GM23338 (cell line): ENCODE data around the gene ATXN2. TPM values are rescaled to one million over a fixed set of nuclear protein-coding genes. Genes with fewer than 3 reads are reported as not detected.
A peak's percentile ranks its signal among the peaks of the same experiment; 100 is the strongest.

ENCODE experiments used
- ATAC-seq: fragments of 200-7000 bp; cut with Tn5 transposase; 3 replicates; pipeline ENCODE4 v1.9.1; 2020
- DNase-seq: peaks from one replicate; pipeline ENCODE4 v3.0.0-alpha.2; 2015; ENCODE audit warnings: low spot score
- H2AFZ ChIP-seq: fragments of 200-600 bp; sonication (generic); 2 replicates; pipeline ENCODE4 v1.8.0; 2016; ENCODE audit warnings: antibody characterized with exemption, mild to moderate bottlenecking, moderate library complexity
- H3F3A ChIP-seq: fragments of 200-600 bp; sonication (generic); replicated peaks from 2 replicates; pipeline ENCODE4 v1.8.0; 2017; ENCODE audit warnings: antibody characterized with exemption, mixed run types, low read depth
- H3K27ac ChIP-seq: fragments of 200-600 bp; sonication (generic); 2 replicates; pipeline ENCODE4 v1.6.1; 2016; ENCODE audit warnings: low read depth
- H3K27me3 ChIP-seq: fragments of 200-600 bp; sonication (generic); 2 replicates; pipeline ENCODE4 v1.8.0; 2016; ENCODE audit warnings: mild to moderate bottlenecking, mixed run types, moderate library complexity; ENCODE audit not compliant: insufficient read depth
- H3K36me3 ChIP-seq: fragments of 200-600 bp; sonication (generic); 2 replicates; pipeline ENCODE4 v1.8.0; 2016; ENCODE audit warnings: mild to moderate bottlenecking; ENCODE audit not compliant: insufficient read depth
- H3K4me1 ChIP-seq: fragments of 200-600 bp; sonication (generic); 2 replicates; pipeline ENCODE4 v1.8.0; 2016; ENCODE audit warnings: mild to moderate bottlenecking, moderate library complexity; ENCODE audit not compliant: insufficient read depth
- H3K4me2 ChIP-seq: fragments of 200-600 bp; sonication (generic); 2 replicates; pipeline ENCODE4 v1.7.1; 2017; ENCODE audit warnings: mixed run types
- H3K4me3 ChIP-seq: fragments of 200-600 bp; sonication (generic); 2 replicates; pipeline ENCODE4 v1.6.1; 2016; ENCODE audit warnings: mixed run types
- H3K79me2 ChIP-seq: fragments of 200-600 bp; sonication (generic); replicated peaks from 2 replicates; pipeline ENCODE4 v1.8.0; 2017; ENCODE audit warnings: mild to moderate bottlenecking; ENCODE audit not compliant: insufficient read depth
- H3K9me2 ChIP-seq: fragments of 200-600 bp; sonication (generic); 2 replicates; pipeline ENCODE4 v1.8.0; 2017; ENCODE audit not compliant: insufficient read depth
- H4K20me1 ChIP-seq: fragments of 200-600 bp; sonication (generic); replicated peaks from 2 replicates; pipeline ENCODE4 v1.8.0; 2017; ENCODE audit warnings: mild to moderate bottlenecking; ENCODE audit not compliant: insufficient read depth
- H3K27ac Mint-ChIP-seq: 2 replicates; pipeline ENCODE4 v1.8.0; 2020; ENCODE audit warnings: inconsistent platforms, mild to moderate bottlenecking, moderate library complexity, mixed read lengths
- H3K27me3 Mint-ChIP-seq: 3 replicates; pipeline ENCODE4 v1.8.0; 2022; ENCODE audit warnings: low read depth, mild to moderate bottlenecking, moderate library complexity, mixed read lengths, inconsistent platforms; ENCODE audit not compliant: insufficient read depth, poor library complexity
- H3K36me3 Mint-ChIP-seq: 3 replicates; pipeline ENCODE4 v1.8.0; 2021; ENCODE audit warnings: low read depth, mild to moderate bottlenecking, inconsistent platforms, moderate library complexity, mixed read lengths
- H3K4me1 Mint-ChIP-seq: 3 replicates; pipeline ENCODE4 v1.8.0; 2020; ENCODE audit warnings: mild to moderate bottlenecking, inconsistent platforms, mixed read lengths
- H3K4me3 Mint-ChIP-seq: 3 replicates; pipeline ENCODE4 v1.8.0; 2021; ENCODE audit warnings: moderate library complexity, mild to moderate bottlenecking, inconsistent platforms, mixed read lengths
- H3K9me3 Mint-ChIP-seq: 3 replicates; pipeline ENCODE4 v1.8.0; 2020; ENCODE audit warnings: moderate library complexity, mild to moderate bottlenecking, inconsistent platforms, mixed read lengths
- CREB1 ChIP-seq: fragments of 250-450 bp; sonication (Bioruptor Pico); IDR thresholded peaks from 2 replicates; pipeline ENCODE4 v1.5.0; 2020; ENCODE audit warnings: low read depth, mild to moderate bottlenecking, moderate library complexity
- EZH2 ChIP-seq: fragments of 200-600 bp; sonication (generic); IDR thresholded peaks from one replicate; pipeline ENCODE4 v1.8.0; 2017; ENCODE audit warnings: antibody characterized with exemption, mild to moderate bottlenecking, low read depth; ENCODE audit not compliant: unreplicated experiment
- EZH2phosphoT487 ChIP-seq: fragments of 200-600 bp; sonication (generic); IDR thresholded peaks from one replicate; pipeline ENCODE4 v1.8.1; 2018; ENCODE audit warnings: antibody characterized with exemption; ENCODE audit not compliant: unreplicated experiment
- JUNB ChIP-seq: IDR thresholded peaks from one replicate; pipeline ENCODE4 v1.6.1; 2016; ENCODE audit warnings: antibody characterized with exemption; ENCODE audit not compliant: unreplicated experiment
- NANOG ChIP-seq: IDR thresholded peaks from 2 replicates; pipeline ENCODE4 v1.6.1; 2016; ENCODE audit warnings: antibody characterized with exemption, borderline replicate concordance
- POLR2AphosphoS5 ChIP-seq: IDR thresholded peaks from 2 replicates; pipeline ENCODE4 v1.6.1; 2016; ENCODE audit warnings: antibody characterized with exemption, low read depth
- STAT1 ChIP-seq: IDR thresholded peaks from one replicate; pipeline ENCODE4 v1.6.1; 2016; ENCODE audit warnings: antibody characterized with exemption; ENCODE audit not compliant: unreplicated experiment
- ZNF114 ChIP-seq: fragments of 250-450 bp; sonication (Bioruptor Pico); IDR thresholded peaks from 2 replicates; pipeline ENCODE4 v1.5.0; 2020; ENCODE audit warnings: mild to moderate bottlenecking, moderate library complexity
- ZNF331 ChIP-seq: fragments of 250-450 bp; sonication (Bioruptor Pico); IDR thresholded peaks from 2 replicates; pipeline ENCODE4 v1.5.0; 2020; ENCODE audit warnings: low read depth, mild to moderate bottlenecking, moderate library complexity
- polyA plus RNA-seq: library from polyadenylated mRNA; unstranded; fragments of >200 nt; fragmentation: Nextera tagmentation; extraction: Ambion mirVana; gene quantifications from 2 replicates; pipeline ENCODE4 v1.2.1, GENCODE V29; 2016
- total RNA-seq: library from RNA; depleted of rRNA; stranded (reverse); fragments of >200 nt; shearing (Covaris generic); gene quantifications from 2 replicates; pipeline ENCODE4 v1.2.3, GENCODE V29; 2014
- TF ChIP-seq, protein P1 (sequence below): IDR thresholded peaks from one replicate; pipeline ENCODE4 v1.6.1; 2018; ENCODE audit warnings: antibody characterized with exemption; ENCODE audit not compliant: unreplicated experiment
- TF ChIP-seq, protein P2 (sequence below), 2 experiments: fragments of 200-600 bp in 1 of 2; sonication (generic) in 1 of 2; conservative IDR thresholded peaks; 2 replicates each; pipeline versions ENCODE4 v1.5.1 to v1.6.1; 2016 to 2017; ENCODE audit warnings: antibody characterized with exemption in 2 of 2, low read depth in 2 of 2, mild to moderate bottlenecking in 2 of 2, moderate library complexity in 1 of 2
- TF ChIP-seq, protein P3 (sequence below): IDR thresholded peaks from 2 replicates; pipeline ENCODE4 v1.6.1; 2016; ENCODE audit warnings: antibody characterized with exemption
- TF ChIP-seq, protein P4 (sequence below): fragments of 250-450 bp; sonication (Bioruptor Pico); IDR thresholded peaks from 2 replicates; pipeline ENCODE4 v1.5.0; 2020; ENCODE audit warnings: mild to moderate bottlenecking, moderate library complexity

Gene ATXN2
- total and polyA plus RNA-seq, 2 experiments from 2014 or later, result 44.8 to 59.5 TPM

DNA sequence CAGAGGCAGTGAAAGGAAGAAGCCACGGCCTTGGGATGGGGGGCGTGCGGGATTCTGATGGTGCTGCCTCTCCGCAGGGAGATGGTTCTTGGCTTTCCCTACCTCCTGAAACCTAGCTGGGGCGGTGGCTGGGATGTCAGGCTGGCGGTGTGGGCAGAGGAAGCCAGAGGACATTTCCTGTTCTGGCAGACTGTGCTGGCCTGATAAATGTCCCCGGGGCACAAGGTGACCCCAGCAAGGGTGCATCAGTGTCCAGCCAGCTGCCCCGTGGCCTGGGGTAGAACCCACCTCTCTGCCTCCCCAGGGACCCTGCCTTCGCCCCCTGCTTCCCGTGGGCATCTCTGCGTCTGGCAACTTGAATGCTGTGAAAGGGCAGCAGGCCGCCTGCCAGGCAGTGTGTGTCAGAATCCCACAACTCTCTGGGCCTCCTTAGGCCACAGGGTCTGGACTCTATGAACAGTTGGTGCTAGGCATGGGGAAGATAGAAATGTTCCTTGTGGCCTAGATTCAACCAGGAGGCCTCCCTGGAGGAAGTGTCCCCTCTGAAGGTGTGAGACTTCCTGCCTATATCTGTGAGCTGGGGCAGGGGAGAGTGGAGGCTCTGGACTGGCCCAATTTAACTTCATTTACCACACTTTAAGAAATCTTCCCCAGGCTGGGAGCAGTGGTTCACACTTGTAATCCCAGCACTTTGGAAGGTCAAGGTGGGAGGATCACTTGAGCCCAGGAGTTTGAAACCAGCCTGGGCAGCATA, 188.5 kb downstream of the ATXN2 start:
- H3K9me2 ChIP-seq, result no peaks in the 10 kb centered on the region
- no peak overlapping the region for H3K4me3 ChIP-seq
- no peak for DNase-seq
- Mint-ChIP-seq H3K27ac (no peak overlapping the region), H3K4me1 (peaks cover 71% of the 10 kb centered on the region), H3K9me3 (no peaks in the 10 kb centered on the region), H3K4me3 (no peak overlapping the region), H3K36me3 (peaks cover 6% of the 10 kb centered on the region), H3K27me3 (peaks cover 23% of the 10 kb centered on the region)
- no peak overlapping the region for H2AFZ ChIP-seq
- no peaks in the 10 kb centered on the region for H3K36me3 ChIP-seq
- H3K4me1 ChIP-seq, result peaks cover 71% of the 10 kb centered on the region
- TF ChIP-seq, protein P1, sequence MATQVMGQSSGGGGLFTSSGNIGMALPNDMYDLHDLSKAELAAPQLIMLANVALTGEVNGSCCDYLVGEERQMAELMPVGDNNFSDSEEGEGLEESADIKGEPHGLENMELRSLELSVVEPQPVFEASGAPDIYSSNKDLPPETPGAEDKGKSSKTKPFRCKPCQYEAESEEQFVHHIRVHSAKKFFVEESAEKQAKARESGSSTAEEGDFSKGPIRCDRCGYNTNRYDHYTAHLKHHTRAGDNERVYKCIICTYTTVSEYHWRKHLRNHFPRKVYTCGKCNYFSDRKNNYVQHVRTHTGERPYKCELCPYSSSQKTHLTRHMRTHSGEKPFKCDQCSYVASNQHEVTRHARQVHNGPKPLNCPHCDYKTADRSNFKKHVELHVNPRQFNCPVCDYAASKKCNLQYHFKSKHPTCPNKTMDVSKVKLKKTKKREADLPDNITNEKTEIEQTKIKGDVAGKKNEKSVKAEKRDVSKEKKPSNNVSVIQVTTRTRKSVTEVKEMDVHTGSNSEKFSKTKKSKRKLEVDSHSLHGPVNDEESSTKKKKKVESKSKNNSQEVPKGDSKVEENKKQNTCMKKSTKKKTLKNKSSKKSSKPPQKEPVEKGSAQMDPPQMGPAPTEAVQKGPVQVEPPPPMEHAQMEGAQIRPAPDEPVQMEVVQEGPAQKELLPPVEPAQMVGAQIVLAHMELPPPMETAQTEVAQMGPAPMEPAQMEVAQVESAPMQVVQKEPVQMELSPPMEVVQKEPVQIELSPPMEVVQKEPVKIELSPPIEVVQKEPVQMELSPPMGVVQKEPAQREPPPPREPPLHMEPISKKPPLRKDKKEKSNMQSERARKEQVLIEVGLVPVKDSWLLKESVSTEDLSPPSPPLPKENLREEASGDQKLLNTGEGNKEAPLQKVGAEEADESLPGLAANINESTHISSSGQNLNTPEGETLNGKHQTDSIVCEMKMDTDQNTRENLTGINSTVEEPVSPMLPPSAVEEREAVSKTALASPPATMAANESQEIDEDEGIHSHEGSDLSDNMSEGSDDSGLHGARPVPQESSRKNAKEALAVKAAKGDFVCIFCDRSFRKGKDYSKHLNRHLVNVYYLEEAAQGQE, result no peak
- TF ChIP-seq, protein P2, sequence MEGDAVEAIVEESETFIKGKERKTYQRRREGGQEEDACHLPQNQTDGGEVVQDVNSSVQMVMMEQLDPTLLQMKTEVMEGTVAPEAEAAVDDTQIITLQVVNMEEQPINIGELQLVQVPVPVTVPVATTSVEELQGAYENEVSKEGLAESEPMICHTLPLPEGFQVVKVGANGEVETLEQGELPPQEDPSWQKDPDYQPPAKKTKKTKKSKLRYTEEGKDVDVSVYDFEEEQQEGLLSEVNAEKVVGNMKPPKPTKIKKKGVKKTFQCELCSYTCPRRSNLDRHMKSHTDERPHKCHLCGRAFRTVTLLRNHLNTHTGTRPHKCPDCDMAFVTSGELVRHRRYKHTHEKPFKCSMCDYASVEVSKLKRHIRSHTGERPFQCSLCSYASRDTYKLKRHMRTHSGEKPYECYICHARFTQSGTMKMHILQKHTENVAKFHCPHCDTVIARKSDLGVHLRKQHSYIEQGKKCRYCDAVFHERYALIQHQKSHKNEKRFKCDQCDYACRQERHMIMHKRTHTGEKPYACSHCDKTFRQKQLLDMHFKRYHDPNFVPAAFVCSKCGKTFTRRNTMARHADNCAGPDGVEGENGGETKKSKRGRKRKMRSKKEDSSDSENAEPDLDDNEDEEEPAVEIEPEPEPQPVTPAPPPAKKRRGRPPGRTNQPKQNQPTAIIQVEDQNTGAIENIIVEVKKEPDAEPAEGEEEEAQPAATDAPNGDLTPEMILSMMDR (conservative IDR thresholded peaks at IDR 0.05; ENCODE audit: low read depth in 2 of 2), result no peak
- TF ChIP-seq, protein P3, sequence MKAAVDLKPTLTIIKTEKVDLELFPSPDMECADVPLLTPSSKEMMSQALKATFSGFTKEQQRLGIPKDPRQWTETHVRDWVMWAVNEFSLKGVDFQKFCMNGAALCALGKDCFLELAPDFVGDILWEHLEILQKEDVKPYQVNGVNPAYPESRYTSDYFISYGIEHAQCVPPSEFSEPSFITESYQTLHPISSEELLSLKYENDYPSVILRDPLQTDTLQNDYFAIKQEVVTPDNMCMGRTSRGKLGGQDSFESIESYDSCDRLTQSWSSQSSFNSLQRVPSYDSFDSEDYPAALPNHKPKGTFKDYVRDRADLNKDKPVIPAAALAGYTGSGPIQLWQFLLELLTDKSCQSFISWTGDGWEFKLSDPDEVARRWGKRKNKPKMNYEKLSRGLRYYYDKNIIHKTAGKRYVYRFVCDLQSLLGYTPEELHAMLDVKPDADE, result no peak
- TF ChIP-seq ZNF114 (CRISPR knock-in tag), result no peak
- TF ChIP-seq EZH2phosphoT487, result no peak
- TF ChIP-seq ZNF331 (CRISPR knock-in tag), result no peak
- no peak for TF ChIP-seq STAT1
- TF ChIP-seq EZH2, result no peak
- TF ChIP-seq NANOG, result no peak
- TF ChIP-seq, protein P4, sequence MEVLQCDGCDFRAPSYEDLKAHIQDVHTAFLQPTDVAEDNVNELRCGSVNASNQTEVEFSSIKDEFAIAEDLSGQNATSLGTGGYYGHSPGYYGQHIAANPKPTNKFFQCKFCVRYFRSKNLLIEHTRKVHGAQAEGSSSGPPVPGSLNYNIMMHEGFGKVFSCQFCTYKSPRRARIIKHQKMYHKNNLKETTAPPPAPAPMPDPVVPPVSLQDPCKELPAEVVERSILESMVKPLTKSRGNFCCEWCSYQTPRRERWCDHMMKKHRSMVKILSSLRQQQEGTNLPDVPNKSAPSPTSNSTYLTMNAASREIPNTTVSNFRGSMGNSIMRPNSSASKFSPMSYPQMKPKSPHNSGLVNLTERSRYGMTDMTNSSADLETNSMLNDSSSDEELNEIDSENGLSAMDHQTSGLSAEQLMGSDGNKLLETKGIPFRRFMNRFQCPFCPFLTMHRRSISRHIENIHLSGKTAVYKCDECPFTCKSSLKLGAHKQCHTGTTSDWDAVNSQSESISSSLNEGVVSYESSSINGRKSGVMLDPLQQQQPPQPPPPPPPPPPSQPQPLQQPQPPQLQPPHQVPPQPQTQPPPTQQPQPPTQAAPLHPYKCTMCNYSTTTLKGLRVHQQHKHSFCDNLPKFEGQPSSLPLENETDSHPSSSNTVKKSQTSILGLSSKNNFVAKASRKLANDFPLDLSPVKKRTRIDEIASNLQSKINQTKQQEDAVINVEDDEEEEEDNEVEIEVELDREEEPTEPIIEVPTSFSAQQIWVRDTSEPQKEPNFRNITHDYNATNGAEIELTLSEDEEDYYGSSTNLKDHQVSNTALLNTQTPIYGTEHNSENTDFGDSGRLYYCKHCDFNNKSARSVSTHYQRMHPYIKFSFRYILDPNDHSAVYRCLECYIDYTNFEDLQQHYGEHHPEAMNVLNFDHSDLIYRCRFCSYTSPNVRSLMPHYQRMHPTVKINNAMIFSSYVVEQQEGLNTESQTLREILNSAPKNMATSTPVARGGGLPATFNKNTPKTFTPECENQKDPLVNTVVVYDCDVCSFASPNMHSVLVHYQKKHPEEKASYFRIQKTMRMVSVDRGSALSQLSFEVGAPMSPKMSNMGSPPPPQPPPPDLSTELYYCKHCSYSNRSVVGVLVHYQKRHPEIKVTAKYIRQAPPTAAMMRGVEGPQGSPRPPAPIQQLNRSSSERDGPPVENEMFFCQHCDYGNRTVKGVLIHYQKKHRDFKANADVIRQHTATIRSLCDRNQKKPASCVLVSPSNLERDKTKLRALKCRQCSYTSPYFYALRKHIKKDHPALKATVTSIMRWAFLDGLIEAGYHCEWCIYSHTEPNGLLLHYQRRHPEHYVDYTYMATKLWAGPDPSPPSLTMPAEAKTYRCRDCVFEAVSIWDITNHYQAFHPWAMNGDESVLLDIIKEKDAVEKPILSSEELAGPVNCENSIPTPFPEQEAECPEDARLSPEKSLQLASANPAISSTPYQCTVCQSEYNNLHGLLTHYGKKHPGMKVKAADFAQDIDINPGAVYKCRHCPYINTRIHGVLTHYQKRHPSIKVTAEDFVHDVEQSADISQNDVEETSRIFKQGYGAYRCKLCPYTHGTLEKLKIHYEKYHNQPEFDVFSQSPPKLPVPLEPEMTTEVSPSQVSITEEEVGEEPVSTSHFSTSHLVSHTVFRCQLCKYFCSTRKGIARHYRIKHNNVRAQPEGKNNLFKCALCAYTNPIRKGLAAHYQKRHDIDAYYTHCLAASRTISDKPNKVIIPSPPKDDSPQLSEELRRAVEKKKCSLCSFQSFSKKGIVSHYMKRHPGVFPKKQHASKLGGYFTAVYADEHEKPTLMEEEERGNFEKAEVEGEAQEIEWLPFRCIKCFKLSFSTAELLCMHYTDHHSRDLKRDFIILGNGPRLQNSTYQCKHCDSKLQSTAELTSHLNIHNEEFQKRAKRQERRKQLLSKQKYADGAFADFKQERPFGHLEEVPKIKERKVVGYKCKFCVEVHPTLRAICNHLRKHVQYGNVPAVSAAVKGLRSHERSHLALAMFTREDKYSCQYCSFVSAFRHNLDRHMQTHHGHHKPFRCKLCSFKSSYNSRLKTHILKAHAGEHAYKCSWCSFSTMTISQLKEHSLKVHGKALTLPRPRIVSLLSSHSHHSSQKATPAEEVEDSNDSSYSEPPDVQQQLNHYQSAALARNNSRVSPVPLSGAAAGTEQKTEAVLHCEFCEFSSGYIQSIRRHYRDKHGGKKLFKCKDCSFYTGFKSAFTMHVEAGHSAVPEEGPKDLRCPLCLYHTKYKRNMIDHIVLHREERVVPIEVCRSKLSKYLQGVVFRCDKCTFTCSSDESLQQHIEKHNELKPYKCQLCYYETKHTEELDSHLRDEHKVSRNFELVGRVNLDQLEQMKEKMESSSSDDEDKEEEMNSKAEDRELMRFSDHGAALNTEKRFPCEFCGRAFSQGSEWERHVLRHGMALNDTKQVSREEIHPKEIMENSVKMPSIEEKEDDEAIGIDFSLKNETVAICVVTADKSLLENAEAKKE (CRISPR knock-in tag), result no peak
- TF ChIP-seq JUNB, result no peak
- TF ChIP-seq CREB1 (CRISPR knock-in tag), result no peak
- TF ChIP-seq POLR2AphosphoS5, result no peak
- ATAC-seq, result no peak
- H3K27me3 ChIP-seq, result no peaks in the 10 kb centered on the region
- peaks cover 97% of the 10 kb centered on the region for H3K79me2 ChIP-seq
- peak overlapping the region; percentile 55; the same call in 1 of the 2 replicates for H3K4me2 ChIP-seq
- 0 out of 2 replicates have a peak, but pooled peaks cover 11% of the 10 kb centered on the region for H3F3A ChIP-seq
- H3K27ac ChIP-seq, result peak overlapping the region; percentile 90
- H4K20me1 ChIP-seq, result peaks cover 42% of the 10 kb centered on the region
